H1 (cell line): ENCODE results near the gene PAXX. TPM values are rescaled to one million over a fixed set of nuclear protein-coding genes. Genes with fewer than 3 reads are reported as not detected.

Experiments
- CTCF ChIA-PET: fragments of 300-600 bp; sonication (Branson Sonifier 250); formaldehyde crosslinking; loops from one replicate; lab custom pipeline; 2021; ENCODE audit not compliant: partially characterized antibody; lab: Charles Lee
- POLR2A ChIA-PET: fragments of 300-600 bp; sonication (Branson Sonifier 250); formaldehyde crosslinking; loops from one replicate; lab custom pipeline; 2021; ENCODE audit warnings: inconsistent platforms; ENCODE audit not compliant: partially characterized antibody; lab: Charles Lee
- DNase-seq, 2 experiments: peaks; one replicate each; pipeline versions ENCODE4 v3.0.0 to v3.0.0-alpha.2; 2010 to 2022; ENCODE audit warnings: low spot score in 2 of 2, low read depth in 1 of 2, mixed read lengths in 1 of 2
- FAIRE-seq: peaks from 2 replicates; lab custom pipeline; 2011; peaks lifted over from hg19 to GRCh38; lab: Jason Lieb, UNC
- H2AFZ ChIP-seq: 2 replicates; pipeline ENCODE4 v1.8.1; 2012; ENCODE audit warnings: low read length, inconsistent platforms
- H2AK5ac ChIP-seq: 2 replicates; pipeline ENCODE4 v1.6.1; 2013; ENCODE audit warnings: low read depth, low read length
- H2BK120ac ChIP-seq: replicated peaks from 2 replicates; pipeline ENCODE3; 2013; ENCODE audit warnings: low read depth, low read length, inconsistent platforms
- H2BK12ac ChIP-seq: 2 replicates; pipeline ENCODE4 v1.6.1; 2013; ENCODE audit warnings: low read depth, low read length
- H2BK15ac ChIP-seq: 2 replicates; pipeline ENCODE4 v1.6.1; 2013; ENCODE audit warnings: low read length
- H2BK20ac ChIP-seq: 2 replicates; pipeline ENCODE4 v1.6.1; 2013; ENCODE audit warnings: low read length
- H2BK5ac ChIP-seq: 2 replicates; pipeline ENCODE4 v1.6.1; 2013; ENCODE audit warnings: low read depth, low read length
- H3K14ac ChIP-seq: 2 replicates; pipeline ENCODE4 v1.6.1; 2013; ENCODE audit warnings: inconsistent platforms; ENCODE audit not compliant: insufficient read length
- H3K18ac ChIP-seq: 2 replicates; pipeline ENCODE4 v1.6.1; 2013; ENCODE audit warnings: low read length; ENCODE audit errors: extremely low read depth
- H3K23ac ChIP-seq: 2 replicates; pipeline ENCODE4 v1.6.1; 2013; ENCODE audit warnings: inconsistent platforms; ENCODE audit not compliant: insufficient read length
- H3K23me2 ChIP-seq: 2 replicates; pipeline ENCODE4 v1.6.1; 2013; ENCODE audit warnings: low read depth, low read length
- H3K27ac ChIP-seq: 2 replicates; pipeline ENCODE4 v1.6.1; 2011; ENCODE audit warnings: low read depth, low read length, inconsistent platforms
- H3K27me3 ChIP-seq, 4 experiments: replicated peaks in 1 of 4; 1 replicate in 1 of 4; 2 replicates in 3 of 4; pipeline versions ENCODE4 v1.6.1 to v1.8.1; 2011 to 2013; ENCODE audit warnings: low read length in 3 of 4, mild to moderate bottlenecking in 3 of 4, inconsistent platforms in 2 of 4, mixed read lengths in 2 of 4, moderate library complexity in 1 of 4; ENCODE audit not compliant: control insufficient read depth in 3 of 4, insufficient read depth in 3 of 4; ENCODE audit errors: extremely low read depth in 1 of 4
- H3K36me3 ChIP-seq, 4 experiments: 2 replicates each; pipeline versions ENCODE4 v1.6.1 to v1.8.1; 2011 to 2013; ENCODE audit warnings: mild to moderate bottlenecking in 4 of 4, low read length in 3 of 4, moderate library complexity in 2 of 4, control low read depth in 1 of 4, inconsistent platforms in 1 of 4; ENCODE audit not compliant: insufficient read depth in 4 of 4, control insufficient read depth in 2 of 4
- H3K4ac ChIP-seq: replicated peaks from 2 replicates; pipeline ENCODE3; 2013; ENCODE audit warnings: low read length, low read depth, mixed read lengths, inconsistent platforms; ENCODE audit not compliant: insufficient read length
- H3K4me1 ChIP-seq, 4 experiments: replicated peaks in 1 of 4; 1 replicate in 1 of 4; 2 replicates in 3 of 4; pipeline versions ENCODE4 v1.6.1 to v1.8.1; 2011 to 2013; ENCODE audit warnings: low read length in 3 of 4, inconsistent platforms in 2 of 4, mixed read lengths in 1 of 4; ENCODE audit not compliant: insufficient read depth in 4 of 4, control insufficient read depth in 3 of 4
- H3K4me2 ChIP-seq, 2 experiments: 2 replicates each; pipeline versions ENCODE4 v1.6.1 to v1.8.1; 2011 to 2013; ENCODE audit warnings: low read depth in 2 of 2, low read length in 2 of 2, control low read depth in 1 of 2, inconsistent platforms in 1 of 2, mild to moderate bottlenecking in 1 of 2; ENCODE audit not compliant: insufficient read depth in 1 of 2
- H3K4me3 ChIP-seq, 4 experiments: fragments of 200-600, 300-600 bp in 1 of 4; sonication (generic), shearing (Covaris generic), sonication (Bioruptor Twin) in 1 of 4; 2 replicates each; pipeline versions ENCODE4 v1.5.1 to v1.8.1; 2011 to 2016; ENCODE audit warnings: low read length in 4 of 4, low read depth in 3 of 4, control low read depth in 2 of 4, inconsistent platforms in 2 of 4, mild to moderate bottlenecking in 2 of 4, mixed read lengths in 1 of 4, moderate library complexity in 1 of 4; ENCODE audit not compliant: insufficient read depth in 2 of 4; ENCODE audit errors: extremely low read depth in 1 of 4
- H3K56ac ChIP-seq: replicated peaks from 2 replicates; pipeline ENCODE3; 2013; ENCODE audit warnings: low read depth, mild to moderate bottlenecking, mixed read lengths, low read length, inconsistent platforms; ENCODE audit not compliant: insufficient read length
- H3K79me1 ChIP-seq: 2 replicates; pipeline ENCODE4 v1.6.1; 2013; ENCODE audit warnings: low read depth, low read length, control low read depth
- H3K79me2 ChIP-seq, 2 experiments: 2 replicates each; pipeline versions ENCODE4 v1.6.1 to v1.8.1; 2012 to 2013; ENCODE audit warnings: low read length in 2 of 2, mild to moderate bottlenecking in 2 of 2, inconsistent platforms in 1 of 2; ENCODE audit not compliant: insufficient read depth in 2 of 2, control insufficient read depth in 1 of 2
- H3K9ac ChIP-seq, 4 experiments: replicated peaks in 1 of 4; 1 replicate in 1 of 4; 2 replicates in 3 of 4; pipeline versions ENCODE4 v1.6.1 to v1.8.1; 2011 to 2013; ENCODE audit warnings: low read depth in 3 of 4, low read length in 3 of 4, control low read depth in 2 of 4, mild to moderate bottlenecking in 2 of 4, moderate library complexity in 2 of 4, inconsistent platforms in 1 of 4; ENCODE audit errors: extremely low read depth in 1 of 4
- H3K9me3 ChIP-seq, 2 experiments: 2 replicates each; pipeline versions ENCODE4 v1.6.1 to v1.8.1; 2012 to 2013; ENCODE audit warnings: mild to moderate bottlenecking in 2 of 2, moderate library complexity in 2 of 2, control low read depth in 1 of 2, inconsistent platforms in 1 of 2, low read depth in 1 of 2, low read length in 1 of 2, mixed read lengths in 1 of 2; ENCODE audit not compliant: insufficient read depth in 2 of 2
- H4K20me1 ChIP-seq, 2 experiments: replicated peaks in 1 of 2; 2 replicates each; pipeline versions ENCODE3 to v1.8.1; 2011 to 2013; ENCODE audit warnings: inconsistent platforms in 2 of 2, low read length in 2 of 2, mild to moderate bottlenecking in 1 of 2; ENCODE audit not compliant: insufficient read depth in 2 of 2, control insufficient read depth in 1 of 2
- H4K5ac ChIP-seq: 2 replicates; pipeline ENCODE4 v1.6.1; 2013; ENCODE audit warnings: low read length, low read depth, mixed read lengths, inconsistent platforms; ENCODE audit not compliant: insufficient read length
- H4K8ac ChIP-seq: 2 replicates; pipeline ENCODE4 v1.8.0; 2013; ENCODE audit warnings: mild to moderate bottlenecking, moderate library complexity, low read length, inconsistent platforms; ENCODE audit not compliant: insufficient read depth; ENCODE audit errors: extremely low read depth
- H4K91ac ChIP-seq: replicated peaks from 2 replicates; pipeline ENCODE3; 2013; ENCODE audit warnings: low read length, mixed read lengths, inconsistent platforms; ENCODE audit not compliant: insufficient read length
- EGR1 ChIP-seq: IDR thresholded peaks from 2 replicates; pipeline ENCODE4 v1.6.1; 2011; ENCODE audit warnings: low read depth, low read length, borderline replicate concordance
- EP300 ChIP-seq, 2 experiments: IDR thresholded peaks; 1 replicate in 1 of 2; 2 replicates in 1 of 2; pipeline ENCODE4 v1.6.1; 2011 to 2012; ENCODE audit warnings: low read depth in 2 of 2, low read length in 2 of 2, mild to moderate bottlenecking in 2 of 2, borderline replicate concordance in 1 of 2, inconsistent platforms in 1 of 2, moderate library complexity in 1 of 2
- FOSL1 ChIP-seq: IDR thresholded peaks from 2 replicates; pipeline ENCODE4 v1.6.1; 2011; ENCODE audit warnings: mild to moderate bottlenecking, low read depth, low read length, moderate library complexity; ENCODE audit not compliant: insufficient read depth
- GTF2F1 ChIP-seq: IDR thresholded peaks from 2 replicates; pipeline ENCODE4 v1.6.1; 2012; ENCODE audit warnings: low read depth, low read length, improper control_type of control experiment, borderline replicate concordance
- JUND ChIP-seq: IDR thresholded peaks from 2 replicates; pipeline ENCODE4 v1.6.1; 2011; ENCODE audit warnings: mild to moderate bottlenecking, improper control_type of control experiment, low read length
- RFX5 ChIP-seq: IDR thresholded peaks from 2 replicates; pipeline ENCODE4 v1.6.1; 2011; ENCODE audit warnings: low read depth, low read length, improper control_type of control experiment, borderline replicate concordance
- SIRT6 ChIP-seq: IDR thresholded peaks from one replicate; pipeline ENCODE4 v1.7.1; 2012; ENCODE audit warnings: low read length, inconsistent platforms
- SP4 ChIP-seq: IDR thresholded peaks from 2 replicates; pipeline ENCODE4 v1.6.1; 2012; ENCODE audit warnings: low read length, inconsistent platforms
- TCF12 ChIP-seq: IDR thresholded peaks from 2 replicates; pipeline ENCODE4 v1.6.1; 2011; ENCODE audit warnings: low read depth, mild to moderate bottlenecking, low read length
- WGBS, 2 experiments: shearing (Covaris generic) in 1 of 2; methylation state at CpG; one replicate each; pipeline versions ENCODE4 v1.1.6 to v1.1.7; 2013 to 2015; ENCODE audit warnings: low lambda C conversion rate in 2 of 2, mixed read lengths in 2 of 2, inconsistent platforms in 1 of 2, low coverage in 1 of 2, missing lambda C conversion rate in 1 of 2; ENCODE audit not compliant: insufficient replicate concordance in 2 of 2, insufficient coverage in 1 of 2, insufficient read length in 1 of 2; ENCODE audit errors: extremely low coverage in 1 of 2, missing lambda C conversion rate in 1 of 2; 5-methylcytosine and 5-hydroxymethylcytosine counted together
- polyA plus RNA-seq, 7 experiments: library from polyadenylated mRNA; depleted of rRNA in 3 of 7; stranded (reverse) in 5 of 7; unstranded in 2 of 7; fragments of >200 nt in 5 of 7; fragments of 200-250 nt in 2 of 7; gene quantifications; 1 replicate in 5 of 7; 2 replicates in 1 of 7; 4 replicates in 1 of 7; pipeline versions ENCODE4 v1.2.1 to v1.2.3, GENCODE V29; 2011 to 2013; ENCODE audit warnings: missing spikeins in 2 of 7, mixed read lengths in 2 of 7
- total RNA-seq: library from RNA; stranded (reverse); fragmentation: NEBNext Ultra II Directional; extraction: Animal tissue kit (Norgen Biotek cat#: 25700); gene quantifications from 2 replicates; pipeline ENCODE4 v1.2.1, GENCODE V29; 2021
- TF ChIP-seq, protein P1 (sequence below): IDR thresholded peaks from 2 replicates; pipeline ENCODE4 v1.6.1; 2012; ENCODE audit warnings: low read length, inconsistent platforms
- TF ChIP-seq, protein P2 (sequence below): IDR thresholded peaks from 2 replicates; pipeline ENCODE4 v1.6.1; 2011; ENCODE audit warnings: low read length, improper control_type of control experiment

Gene PAXX
- total and polyA plus RNA-seq, 2 of the 8 experiments (the other 6 are each of a cell fraction or from before 2014, with no cell fraction given) = 43.4 to 45.9 TPM

DNA sequence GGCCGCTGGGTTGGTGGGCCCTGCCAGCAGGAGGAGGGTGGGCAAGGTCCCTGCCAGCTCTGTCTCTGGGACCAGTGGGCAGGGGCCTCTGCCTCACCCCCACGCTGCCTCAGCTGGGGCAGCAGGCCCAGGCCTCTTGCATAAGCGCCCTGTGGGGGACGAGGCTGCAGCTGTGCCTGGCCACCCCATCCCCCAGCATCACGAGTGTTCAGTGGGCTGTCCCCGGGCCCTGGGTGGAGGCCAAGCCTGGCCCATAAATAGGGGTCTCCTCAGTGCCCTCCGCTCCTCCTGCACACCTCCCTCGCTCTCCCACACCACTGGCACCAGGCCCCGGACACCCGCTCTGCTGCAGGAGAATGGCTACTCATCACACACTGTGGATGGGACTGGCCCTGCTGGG lies 15.0 kb upstream of the PAXX start, which contains the start of gene PTGDS:
Gene PTGDS (plus strand): TSS at position 282 of the 400 bp plus-strand sequence. CDS start 75 bp downstream, at position 357.
- CTCF ChIA-PET = interaction anchor here (0.6 to 5.6 kb wide), 11 partner anchors 9 to 128 kb away, joined by 3 to 45 read pairs (median 18); partner anchors contain the start of genes ABCA2, CLIC3 and PAXX
- Histone ChIP-seq H4K20me1 (peaks cover 0 to 2% of the 10 kb centered on the region in 2 experiments), H3K4me3 (peak within 1 kb of the TSS; percentile 43 to 73 (median 52)), H3K23me2 (peaks cover 8% of the 10 kb centered on the region; the same call in 1 of the 2 replicates), H3K79me1 (no peaks in the 10 kb centered on the region), H2AFZ (no peak within 1 kb of the TSS), H3K4ac (peak within 1 kb of the TSS; percentile 38), H3K18ac (peak within 1 kb of the TSS; percentile 78), H4K5ac (no peak within 1 kb of the TSS), H2BK12ac (peak within 1 kb of the TSS; percentile 80; the same call in 1 of the 2 replicates), H3K23ac (no peak within 1 kb of the TSS), H3K4me1 (peaks cover 0 to 12% (median 5%) of the 10 kb centered on the region in 4 experiments; a peak in 5 of 7 replicates), H2BK20ac (no peak within 1 kb of the TSS), H3K27me3 (peaks cover 0 to 5% (median 2%) of the 10 kb centered on the region in 4 experiments; a peak in 2 of 7 replicates), H3K9ac (peak within 1 kb of the TSS in 1 of 4 experiments; percentile 34; a peak in 2 of 7 replicates), H3K27ac (no peak within 1 kb of the TSS), H3K79me2 (no peaks in the 10 kb centered on the region), H3K56ac (no peak within 1 kb of the TSS), H3K4me2 (peak within 1 kb of the TSS; percentile 69 to 91), H3K9me3 (no peaks in the 10 kb centered on the region), H2AK5ac (peak within 1 kb of the TSS; percentile 39; the same call in 1 of the 2 replicates), H4K91ac (peak within 1 kb of the TSS; percentile 54), H3K14ac (no peak within 1 kb of the TSS), H2BK120ac (peak within 1 kb of the TSS; percentile 33), H3K36me3 (no peaks in the 10 kb centered on the region), H4K8ac (peak within 1 kb of the TSS; percentile 25), H2BK5ac (no peak within 1 kb of the TSS; the same call in 1 of the 2 replicates), H2BK15ac (no peak within 1 kb of the TSS)
- 87% methylated on average over 9 of the region's 10 CpGs; no CpG with 5 or more reads in 1 of the 2 experiments for WGBS, 2 experiments
- no peak for FAIRE-seq
- POLR2A ChIA-PET = no interaction called here
- DNase-seq = no peak
- TF ChIP-seq TCF12 (no peak), SIRT6 (no peak), JUND (no peak), RFX5 (no peak), EGR1 (no peak), FOSL1 (no peak), SP4 (no peak), GTF2F1 (no peak), EP300 (IDR thresholded peaks at IDR 0.05; ENCODE audit: borderline replicate concordance in 1 of 2, low read depth in 2 of 2, low read length in 2 of 2) (no peak)
- TF ChIP-seq, protein P1, sequence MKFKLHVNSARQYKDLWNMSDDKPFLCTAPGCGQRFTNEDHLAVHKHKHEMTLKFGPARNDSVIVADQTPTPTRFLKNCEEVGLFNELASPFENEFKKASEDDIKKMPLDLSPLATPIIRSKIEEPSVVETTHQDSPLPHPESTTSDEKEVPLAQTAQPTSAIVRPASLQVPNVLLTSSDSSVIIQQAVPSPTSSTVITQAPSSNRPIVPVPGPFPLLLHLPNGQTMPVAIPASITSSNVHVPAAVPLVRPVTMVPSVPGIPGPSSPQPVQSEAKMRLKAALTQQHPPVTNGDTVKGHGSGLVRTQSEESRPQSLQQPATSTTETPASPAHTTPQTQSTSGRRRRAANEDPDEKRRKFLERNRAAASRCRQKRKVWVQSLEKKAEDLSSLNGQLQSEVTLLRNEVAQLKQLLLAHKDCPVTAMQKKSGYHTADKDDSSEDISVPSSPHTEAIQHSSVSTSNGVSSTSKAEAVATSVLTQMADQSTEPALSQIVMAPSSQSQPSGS = no peak
- TF ChIP-seq, protein P2, sequence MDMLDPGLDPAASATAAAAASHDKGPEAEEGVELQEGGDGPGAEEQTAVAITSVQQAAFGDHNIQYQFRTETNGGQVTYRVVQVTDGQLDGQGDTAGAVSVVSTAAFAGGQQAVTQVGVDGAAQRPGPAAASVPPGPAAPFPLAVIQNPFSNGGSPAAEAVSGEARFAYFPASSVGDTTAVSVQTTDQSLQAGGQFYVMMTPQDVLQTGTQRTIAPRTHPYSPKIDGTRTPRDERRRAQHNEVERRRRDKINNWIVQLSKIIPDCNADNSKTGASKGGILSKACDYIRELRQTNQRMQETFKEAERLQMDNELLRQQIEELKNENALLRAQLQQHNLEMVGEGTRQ = no peak
